NCI-H2107 (cell line): Measurements from ENCODE around the gene MUC20.
"Not testable (repeated sequence)": the region's sequence is repeated elsewhere in the genome, so short reads cannot be mapped to it uniquely, and the experiment has no call there.

ENCODE experiments used
- DNase-seq: peaks from one replicate; lab custom pipeline; 2025; lab: John Stamatoyannopoulos, UW

MUC20 gene

DNA sequence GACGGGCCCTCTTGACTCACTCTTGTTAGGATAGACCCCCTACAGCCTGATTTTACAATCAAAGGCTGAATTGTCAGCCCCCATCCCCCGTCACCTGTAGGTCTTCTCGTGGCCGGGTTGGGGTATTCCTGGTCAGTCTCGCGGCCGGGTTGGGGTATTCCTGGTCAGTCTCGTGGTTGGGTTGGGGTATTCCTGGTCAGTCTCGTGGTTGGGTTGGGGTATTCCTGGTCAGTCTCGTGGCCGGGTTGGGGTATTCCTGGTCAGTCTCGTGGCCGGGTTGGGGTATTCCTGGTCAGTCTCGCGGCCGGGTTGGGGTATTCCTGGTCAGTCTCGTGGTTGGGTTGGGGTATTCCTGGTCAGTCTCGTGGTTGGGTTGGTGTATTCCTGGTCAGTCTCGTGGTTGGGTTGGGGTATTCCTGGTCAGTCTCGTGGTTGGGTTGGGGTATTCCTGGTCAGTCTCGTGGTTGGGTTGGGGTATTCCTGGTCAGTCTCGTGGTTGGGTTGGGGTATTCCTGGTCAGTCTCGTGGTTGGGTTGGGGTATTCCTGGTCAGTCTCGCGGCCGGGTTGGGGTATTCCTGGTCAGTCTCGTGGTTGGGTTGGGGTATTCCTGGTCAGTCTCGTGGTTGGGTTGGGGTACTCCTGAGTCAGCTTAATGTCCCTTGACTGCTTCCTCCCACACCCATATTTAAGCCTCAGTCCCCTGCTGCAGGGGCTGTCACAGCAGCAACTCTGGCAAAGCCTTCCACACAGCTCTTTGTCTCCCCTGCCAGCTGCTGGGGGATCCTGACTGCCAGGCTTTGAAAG is 50.3 kb downstream of the MUC20 start:
- not testable (repeated sequence) for DNase-seq

DNA sequence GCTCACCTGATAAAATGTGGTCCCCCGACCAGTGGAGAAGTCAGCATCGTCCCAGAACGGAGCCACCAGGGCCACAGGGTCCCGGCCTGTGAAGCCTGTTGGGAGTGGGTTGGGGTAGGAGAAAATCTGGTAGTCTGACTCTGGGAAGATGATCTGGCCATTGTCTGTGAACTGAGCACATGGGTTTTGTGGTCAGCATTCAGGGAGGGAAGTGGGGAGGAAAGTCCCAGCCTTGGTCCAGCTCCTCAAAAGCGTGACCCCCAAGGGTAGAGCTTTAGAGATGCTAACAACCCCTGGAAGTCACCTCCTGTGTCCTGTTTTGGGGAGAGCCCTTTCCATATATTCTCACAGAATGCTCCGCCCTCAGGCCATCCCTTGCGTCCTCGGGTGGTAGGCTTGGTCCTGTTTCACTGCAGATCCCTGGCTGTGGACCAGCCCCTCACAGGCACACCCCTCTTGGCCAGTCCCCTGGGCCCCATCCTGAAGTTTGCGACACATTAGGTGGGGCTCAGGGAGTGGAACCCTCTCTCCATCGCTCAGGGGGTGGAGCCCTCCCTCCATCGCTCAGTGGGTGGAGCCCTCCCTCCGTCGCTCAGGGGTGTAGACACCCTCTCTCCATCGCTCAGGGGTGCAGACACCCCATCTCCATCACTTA is 51.0 kb downstream of the MUC20 start:
- no peak for DNase-seq

DNA sequence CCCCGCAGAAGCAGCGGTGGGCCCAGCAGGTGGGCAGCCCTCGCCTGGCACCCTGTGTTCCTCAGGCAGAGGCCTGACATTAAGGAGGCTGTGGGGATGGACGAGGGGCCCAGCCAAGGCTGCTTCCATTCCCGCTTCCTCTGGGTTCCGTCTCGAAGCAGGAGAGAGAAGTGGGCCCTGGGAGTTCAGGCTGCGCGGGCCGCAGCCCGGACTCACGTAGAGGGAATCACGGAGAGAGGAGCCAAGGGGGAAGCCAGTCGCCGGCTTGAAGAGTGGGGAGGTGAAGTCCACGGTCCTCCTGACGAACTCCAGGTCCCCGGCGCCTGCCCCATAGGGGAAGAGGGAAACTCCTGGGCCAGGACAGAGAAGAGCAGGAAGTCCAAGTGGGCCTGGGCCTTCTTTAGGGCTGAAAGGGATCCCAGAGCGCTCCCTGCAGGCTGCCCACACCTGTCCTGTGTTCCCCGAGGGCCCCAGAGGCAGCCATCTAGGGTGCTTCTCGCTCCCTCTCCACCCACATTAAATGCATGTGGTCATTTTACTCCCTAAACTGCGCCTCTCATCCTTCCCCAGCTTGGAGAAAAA is 53.3 kb downstream of the MUC20 start:
- DNase-seq, result no peak

DNA sequence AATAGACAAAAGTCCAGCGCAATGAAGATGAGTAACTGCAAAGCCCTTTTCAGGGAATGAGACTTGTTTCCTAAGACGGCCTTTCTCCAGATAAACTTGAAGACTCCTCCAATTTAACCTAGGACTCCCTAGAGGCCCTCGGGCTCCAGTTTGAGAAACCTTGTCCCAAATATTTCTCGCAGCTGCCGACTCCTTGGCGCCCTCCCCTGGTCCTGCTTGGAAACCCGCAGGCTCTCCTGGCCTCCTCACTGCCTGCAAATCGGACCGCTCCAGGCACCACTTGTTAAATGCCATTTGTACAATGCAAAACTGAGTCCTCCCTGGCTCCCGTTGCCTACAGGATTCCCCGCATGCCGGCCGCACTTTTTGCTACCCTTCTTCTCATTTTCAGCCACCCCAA is 54.1 kb downstream of the MUC20 start:
- peak; percentile 46 for DNase-seq

DNA sequence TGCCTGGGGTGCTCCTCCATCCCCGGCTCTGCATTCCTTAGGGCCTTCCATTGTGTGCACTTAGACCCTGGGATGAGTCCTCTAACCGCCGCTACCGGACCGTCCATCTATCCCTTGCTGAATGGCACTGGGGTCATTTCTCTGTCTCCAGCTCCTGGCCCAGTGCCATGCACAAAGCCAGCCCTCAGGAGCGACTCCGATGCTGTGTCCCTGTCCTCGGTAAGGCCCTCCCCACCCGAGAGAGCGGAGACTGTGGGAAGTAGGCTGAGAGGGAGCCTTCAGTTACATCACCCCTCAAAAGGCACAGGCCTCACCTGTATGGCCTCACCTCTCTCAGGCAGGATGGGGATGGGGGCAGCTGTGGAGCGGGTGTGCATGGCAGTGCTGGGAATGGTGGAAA is 57.2 kb downstream of the MUC20 start:
- DNase-seq, result no peak

DNA sequence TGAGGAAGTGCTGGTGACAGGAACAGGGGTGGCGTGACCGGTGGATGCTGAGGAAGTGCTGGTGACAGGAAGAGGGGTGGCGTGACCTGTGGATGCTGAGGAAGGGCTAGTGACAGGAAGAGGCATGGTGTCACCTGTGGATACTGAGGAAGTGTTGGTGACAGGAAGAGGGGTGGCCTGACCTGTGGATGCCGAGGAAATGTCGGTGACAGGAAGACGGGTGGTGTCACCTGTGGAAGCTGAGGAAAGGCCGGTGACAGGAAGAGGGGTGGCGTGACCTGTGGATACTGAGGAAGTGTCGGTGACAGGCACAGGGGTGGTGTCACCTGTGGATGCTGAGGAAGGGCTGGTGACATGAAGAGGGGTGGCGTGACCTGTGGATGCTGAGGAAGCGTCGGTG is 60.5 kb downstream of the MUC20 start:
- not testable (repeated sequence) for DNase-seq
